CD4-positive, alpha-beta T cell treated with Interferon gamma for 1 hour (primary cell): ENCODE measurements around the gene GRM5.
A peak's percentile ranks its signal among the peaks of the same experiment; 100 is the strongest.
"Not testable (repeated sequence)": the region's sequence is repeated elsewhere in the genome, so short reads cannot be mapped to it uniquely, and the experiment has no call there.

ENCODE experiments used
- DNase-seq: peaks from one replicate; pipeline ENCODE4 v3.0.0-alpha.2; 2020

The GRM5 gene

DNA sequence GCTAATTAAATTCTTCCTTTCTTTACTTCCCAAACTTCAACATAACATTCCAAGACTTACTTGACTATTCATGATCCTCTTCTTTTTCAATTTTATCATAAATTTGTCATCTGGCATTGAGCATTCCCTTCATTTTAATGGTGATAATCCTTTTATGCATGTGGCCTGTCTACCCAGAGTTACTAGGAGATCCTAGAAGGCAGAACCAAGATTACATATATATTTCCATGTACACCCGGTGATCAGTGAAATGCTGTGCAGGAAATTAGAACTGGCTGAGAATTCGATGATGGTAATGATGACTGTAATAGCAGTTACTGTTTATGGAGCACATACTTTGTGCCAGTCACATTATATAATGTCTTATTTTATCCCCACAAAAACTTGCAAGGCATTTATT, 104.2 kb downstream of the GRM5 start:
- DNase-seq = not testable (repeated sequence)

DNA sequence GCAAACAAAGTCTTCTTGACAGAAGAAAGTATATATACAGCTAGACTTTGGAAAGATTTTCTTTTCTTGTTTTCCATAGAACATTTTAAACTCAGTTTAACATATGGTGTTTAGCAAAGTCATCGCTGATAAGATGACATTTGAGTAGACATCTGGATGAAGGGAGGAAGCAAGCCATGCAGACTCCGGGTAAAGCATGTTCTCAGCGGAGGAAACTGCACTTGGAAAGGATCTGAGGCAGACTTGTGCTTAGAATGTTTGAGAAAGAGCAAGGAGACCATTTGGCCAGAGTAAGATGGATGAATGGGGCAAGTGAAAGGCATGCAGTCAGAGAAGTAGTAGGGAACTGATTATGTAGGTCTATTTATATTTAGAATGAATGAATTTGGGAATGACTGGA, 105.9 kb downstream of the GRM5 start:
- not testable (repeated sequence) for DNase-seq

DNA sequence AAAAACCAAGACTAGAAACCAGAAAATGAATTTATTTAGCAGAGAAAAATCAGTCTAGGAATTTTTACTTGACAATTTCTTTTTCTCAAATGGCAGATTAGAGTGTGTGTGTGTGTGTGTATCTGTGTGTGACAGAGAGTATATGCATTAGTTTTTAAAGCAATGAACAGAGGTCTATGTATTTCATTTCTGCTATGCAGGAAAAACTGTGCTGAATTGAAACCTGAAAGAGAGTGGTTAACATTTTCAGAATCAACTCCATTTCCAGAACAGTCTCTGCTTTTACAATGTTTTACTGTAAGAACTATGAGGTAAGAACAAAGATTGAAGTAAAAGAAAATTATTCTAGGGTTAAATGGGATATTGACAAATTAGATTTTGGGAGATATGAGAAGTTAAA, 114.8 kb downstream of the GRM5 start:
- no peak for DNase-seq

- not testable (repeated sequence) for DNase-seq
These were observed 116.9 kb downstream of the GRM5 start for GRCh38 chr11:88948908-88949307.

DNA sequence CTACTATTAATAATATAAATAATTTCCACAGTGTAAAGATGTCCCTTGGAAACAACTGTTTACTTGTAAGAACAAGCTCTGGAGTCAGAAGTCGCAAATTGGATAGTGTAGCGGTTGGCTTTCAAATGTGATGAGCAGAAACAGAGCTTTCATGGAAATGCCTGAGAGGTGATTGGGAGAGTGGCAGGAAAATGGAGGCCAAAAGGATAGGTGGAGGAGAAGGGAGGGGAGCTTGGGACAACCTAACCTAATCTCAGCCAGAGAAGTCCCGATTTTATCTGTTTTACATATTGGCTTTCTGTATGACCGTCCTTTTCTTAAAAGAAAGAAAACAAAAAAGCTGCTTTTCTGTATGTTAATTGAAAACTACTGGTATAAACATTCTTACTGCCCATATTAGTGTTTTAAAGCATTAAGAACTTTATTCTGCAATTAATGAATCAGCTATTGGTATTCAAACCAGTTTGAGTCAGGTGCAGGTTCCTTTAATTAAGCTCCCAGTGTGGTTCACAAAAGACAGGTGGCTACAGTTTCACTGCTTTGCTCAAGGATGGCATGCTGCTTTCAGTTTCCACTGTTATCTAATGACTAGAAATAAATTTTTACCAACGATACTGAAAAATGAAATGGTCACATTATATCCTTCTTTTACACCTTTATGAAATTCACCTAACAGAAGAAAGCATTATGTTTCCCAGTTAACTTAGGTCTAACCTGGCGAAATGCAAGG, 117.8 kb downstream of the GRM5 start:
- DNase-seq = not testable (repeated sequence)

GRCh38 chr11:88929665-88930064, 136.1 kb downstream of the GRM5 start:
- not testable (repeated sequence) for DNase-seq

DNA sequence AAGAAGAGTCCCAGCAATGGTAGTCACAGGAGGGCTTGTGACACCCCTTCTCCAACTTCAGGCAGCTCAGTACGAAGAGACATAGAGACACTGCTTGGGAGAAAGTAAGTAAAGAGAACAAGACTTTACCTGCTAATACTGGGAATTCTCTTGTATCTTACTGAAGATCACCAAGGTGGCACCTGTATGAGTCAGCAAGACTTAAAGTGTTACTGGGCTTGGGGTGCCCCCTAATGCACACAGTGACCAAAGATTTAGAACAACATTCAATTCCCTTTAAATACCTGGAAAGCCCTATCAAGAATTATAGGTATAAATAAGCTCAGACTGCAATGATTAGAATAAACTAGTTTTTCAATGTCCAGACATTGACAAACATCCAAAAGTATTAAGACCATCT, 148.7 kb downstream of the GRM5 start:
- DNase-seq = not testable (repeated sequence)

DNA sequence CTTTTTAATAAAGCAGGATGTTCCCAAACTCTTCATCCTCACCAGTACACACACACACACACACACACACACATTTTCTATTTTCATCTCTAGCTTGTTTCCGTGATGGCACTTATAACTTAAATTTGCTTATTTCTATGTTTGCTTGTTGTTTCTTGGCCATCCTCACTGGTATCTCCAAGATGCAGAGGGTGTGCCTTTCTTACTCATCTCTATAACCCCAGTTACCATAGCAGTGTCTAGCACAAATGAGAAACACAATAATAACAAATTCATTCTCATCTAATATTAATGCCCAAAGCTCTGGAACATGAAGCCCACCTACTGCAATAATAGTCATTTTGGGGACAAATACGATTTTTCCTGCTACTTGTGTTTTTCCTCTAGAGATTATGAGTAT, 156.3 kb downstream of the GRM5 start:
- DNase-seq = no peak

DNA sequence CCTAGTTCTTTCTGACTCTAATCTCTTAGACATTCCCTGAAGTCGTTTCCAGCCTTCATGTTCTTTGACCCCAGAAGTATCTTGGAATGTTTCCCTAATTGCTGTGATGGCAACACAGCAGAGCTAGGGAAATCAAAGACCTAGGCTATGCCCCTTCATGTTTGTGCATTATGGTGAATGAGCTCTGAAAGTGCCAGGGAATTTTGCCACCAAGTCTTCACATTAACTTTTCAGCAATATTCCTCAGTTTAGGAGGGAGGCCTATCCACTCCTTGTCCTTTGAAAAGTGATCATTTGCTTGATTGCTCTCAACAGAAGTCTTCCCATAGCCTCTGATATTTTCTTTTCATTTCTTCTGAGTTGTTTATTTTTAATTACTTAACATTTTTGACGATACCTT, 164.3 kb downstream of the GRM5 start:
- not testable (repeated sequence) for DNase-seq

DNA sequence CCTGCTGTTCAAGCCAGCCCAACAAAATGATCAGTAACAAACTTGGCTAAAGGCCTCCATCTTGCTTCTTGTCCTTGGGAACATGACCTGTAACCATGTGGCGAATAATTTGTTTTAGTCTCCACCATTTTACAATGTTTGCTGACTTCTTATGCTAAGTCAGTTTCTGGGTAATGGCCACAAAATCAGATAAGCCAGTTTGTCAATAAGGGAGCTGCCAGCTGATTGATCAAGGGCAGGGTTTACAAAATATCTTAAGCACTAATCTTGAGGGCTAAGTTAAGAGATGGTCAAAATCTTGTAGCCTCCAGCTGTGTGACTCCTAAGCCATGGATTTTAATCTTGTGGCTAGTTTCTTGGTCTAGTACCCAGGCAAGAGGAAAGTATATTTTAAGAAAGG, 176.9 kb downstream of the GRM5 start:
- DNase-seq = not testable (repeated sequence)

DNA sequence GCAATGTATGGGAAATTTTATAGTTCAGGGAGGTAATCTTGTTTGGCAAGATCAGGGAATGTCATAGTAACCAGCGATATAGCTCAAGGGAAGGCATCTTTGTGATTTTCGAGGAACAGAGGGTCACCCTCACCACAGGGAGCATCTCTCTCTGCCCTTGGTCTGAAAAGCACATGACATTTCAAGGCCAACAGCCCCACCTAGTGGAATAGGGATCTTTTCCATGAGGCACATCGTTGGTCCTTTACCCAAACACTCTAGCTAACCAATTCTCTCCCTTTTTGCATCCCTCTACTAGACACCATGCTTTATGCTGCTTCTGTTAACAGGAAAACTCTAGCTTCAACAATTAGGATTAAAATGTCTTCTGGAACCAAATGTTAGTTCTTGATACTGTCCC, 179.0 kb downstream of the GRM5 start:
- no peak for DNase-seq

DNA sequence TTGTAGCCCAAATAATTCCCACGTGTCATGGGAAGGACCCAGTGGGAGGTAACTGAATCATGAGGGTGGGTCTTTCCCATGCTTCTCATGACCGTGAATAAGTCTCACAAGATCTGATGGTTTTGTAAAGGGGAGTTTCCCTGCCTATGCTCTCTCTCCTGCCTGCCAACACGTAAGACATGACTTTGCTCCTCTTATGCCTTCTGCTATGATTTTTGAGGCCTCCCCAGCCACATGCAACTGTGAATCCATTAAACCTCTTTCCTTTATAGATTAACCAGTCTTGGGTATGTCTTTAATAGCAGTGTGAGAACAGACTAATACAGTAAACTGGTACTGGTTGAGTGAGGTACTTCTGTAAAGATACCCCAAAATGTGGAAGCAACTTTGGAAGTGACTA, 183.0 kb downstream of the GRM5 start:
- not testable (repeated sequence) for DNase-seq

GRCh38 chr11:88861618-88862017, 204.2 kb downstream of the GRM5 start:
- no peak for DNase-seq

DNA sequence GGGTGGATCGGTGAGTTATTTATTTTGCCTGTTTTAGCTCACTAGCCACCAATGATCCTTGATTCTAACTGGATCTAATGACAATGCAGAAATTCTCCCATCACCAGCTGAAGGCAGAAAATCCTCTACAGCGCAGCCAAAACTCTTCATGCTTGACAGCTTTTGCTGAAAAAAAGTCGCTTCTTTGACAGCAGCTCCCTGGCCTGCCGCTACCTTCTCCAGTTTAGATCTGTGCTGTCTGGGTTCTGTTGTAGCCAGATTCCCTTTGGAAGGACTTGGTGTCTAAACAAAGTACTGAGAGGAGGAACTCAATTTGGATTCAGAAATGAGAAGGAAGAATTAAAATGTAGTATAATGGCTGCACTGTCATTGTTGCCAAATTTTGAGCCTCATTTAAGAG, 205.4 kb downstream of the GRM5 start:
- DNase-seq = not testable (repeated sequence)

DNA sequence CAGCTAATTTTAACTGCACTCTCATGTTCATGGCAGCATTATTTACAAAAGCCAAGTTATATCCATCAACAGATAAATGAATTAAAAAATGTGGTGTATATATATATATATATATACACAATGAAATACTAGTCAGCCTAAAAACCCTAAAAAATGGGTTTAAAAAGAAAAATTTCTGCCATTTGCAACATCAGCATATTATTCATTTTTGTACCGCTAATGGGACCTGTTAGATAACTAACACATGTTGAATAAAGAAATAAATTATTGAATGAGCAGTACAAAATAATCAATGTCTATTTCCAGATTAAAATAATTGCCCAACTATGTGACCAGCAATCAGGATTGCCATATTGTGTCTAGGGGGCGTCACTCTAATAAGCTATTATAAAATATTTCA, 211.8 kb downstream of the GRM5 start:
- not testable (repeated sequence) for DNase-seq

GRCh38 chr11:88851547-88851946, 214.2 kb downstream of the GRM5 start:
- DNase-seq = not testable (repeated sequence)

DNA sequence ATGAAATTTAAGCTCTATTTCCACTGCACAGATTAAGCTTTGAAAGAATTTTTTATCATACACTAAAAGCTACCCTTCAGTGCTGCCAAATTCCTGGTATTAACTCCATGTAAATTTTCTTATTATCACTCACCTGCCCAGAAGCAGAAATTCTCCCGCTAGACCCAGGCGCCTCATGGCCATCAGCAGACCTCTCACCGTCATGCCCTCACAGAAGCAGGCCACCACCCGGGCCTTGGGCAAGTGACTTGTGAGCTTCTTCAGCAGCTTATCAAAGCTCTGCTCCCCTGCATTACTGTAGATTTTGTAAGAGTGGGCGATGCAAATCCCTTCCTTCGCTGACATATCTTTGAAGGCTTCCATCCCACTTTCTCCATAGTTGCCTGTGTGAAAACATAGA, 216.0 kb downstream of the GRM5 start:
- DNase-seq = not testable (repeated sequence)

- DNase-seq = no peak
These were observed 216.4 kb downstream of the GRM5 start for GRCh38 chr11:88849368-88849767.

DNA sequence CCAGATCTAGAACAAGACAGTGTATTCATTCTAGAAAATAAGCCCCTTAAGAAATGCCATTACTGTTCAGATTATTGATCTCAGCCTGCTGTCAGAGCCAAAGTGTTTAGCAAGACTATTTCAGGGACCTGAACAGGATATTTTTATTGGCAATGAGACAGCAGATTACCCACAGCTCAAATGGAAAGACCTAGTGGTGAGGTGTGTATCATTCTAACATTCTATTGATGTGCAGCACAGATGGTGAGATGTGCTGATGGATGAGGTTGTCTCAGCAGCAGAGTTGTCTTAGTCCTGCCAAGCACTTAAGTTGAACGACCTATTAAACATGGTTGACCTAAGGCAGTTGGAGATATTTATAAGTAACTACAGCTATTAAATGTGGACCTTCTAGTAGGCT, 219.5 kb downstream of the GRM5 start:
- DNase-seq = not testable (repeated sequence)

- not testable (repeated sequence) for DNase-seq
These were observed 220.8 kb downstream of the GRM5 start for GRCh38 chr11:88844941-88845340.

GRCh38 chr11:88843766-88844426, 221.9 kb downstream of the GRM5 start:
- DNase-seq = peak; percentile 25

DNA sequence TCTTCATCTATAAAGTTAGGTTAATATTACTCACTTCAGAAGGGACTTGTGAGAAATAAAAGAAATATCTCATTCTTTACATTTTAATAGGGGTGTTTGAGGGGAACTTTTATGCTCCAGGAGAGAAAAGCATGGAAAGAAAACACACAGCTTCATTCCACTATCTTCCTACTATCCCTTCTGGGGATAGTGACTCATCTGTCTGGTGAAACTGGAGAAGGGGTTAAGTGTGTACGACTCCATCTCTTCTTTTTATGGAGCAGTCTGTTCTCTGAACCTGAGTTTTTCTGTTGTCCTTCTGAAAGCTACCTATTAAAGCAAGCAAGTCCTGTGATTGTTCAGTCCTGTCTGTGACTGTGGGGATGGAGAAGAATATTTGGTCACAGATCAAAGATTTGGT, 227.6 kb downstream of the GRM5 start:
- not testable (repeated sequence) for DNase-seq

DNA sequence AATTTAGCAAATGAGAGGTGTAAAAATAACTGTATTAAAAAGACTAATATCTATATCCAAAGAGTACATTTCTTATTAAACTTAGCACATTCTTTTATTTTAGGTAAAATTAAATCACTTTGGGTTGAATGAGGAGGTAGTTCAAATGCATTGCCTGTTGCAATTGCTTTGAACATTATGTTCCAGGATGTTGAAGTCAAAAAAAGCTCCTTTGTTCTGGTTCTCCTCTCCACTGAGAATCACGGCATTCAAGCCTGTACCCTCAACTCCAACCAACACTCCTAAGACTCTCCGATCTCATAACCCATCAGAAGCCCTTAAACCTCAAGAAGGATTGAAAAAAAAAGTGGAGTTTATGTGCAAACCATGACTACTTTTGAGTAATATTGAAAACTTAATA, 230.1 kb downstream of the GRM5 start:
- DNase-seq = not testable (repeated sequence)

DNA sequence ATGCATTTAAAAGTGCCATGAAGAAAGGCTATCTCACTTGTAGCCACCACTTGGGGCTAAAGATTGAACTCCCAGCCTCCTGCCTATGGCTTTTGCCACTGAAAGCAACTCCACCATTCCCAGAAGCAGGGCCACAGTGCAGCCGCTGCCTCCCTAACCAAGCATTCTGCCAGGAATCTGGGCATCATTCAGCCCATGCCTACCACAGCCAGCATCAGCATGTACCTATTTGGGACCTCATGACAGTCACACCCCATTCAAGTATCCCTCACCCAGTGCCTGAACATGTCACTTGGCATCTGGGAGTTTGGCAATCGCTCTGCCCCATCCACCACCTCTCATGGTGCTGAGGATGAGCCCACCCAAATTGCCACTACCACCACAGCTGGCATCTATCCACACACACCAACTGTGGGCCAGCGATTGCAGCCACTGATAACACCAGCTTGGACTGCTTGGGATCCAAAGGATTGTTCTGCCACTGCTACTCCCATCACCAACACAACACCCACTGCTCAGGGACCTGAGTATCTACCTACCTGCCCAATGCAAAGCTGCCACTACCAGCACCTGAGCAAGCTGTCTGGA, 234.4 kb downstream of the GRM5 start:
- DNase-seq = no peak
